ENCODE results near the gene CPPED1.

Gene CPPED1

DNA sequence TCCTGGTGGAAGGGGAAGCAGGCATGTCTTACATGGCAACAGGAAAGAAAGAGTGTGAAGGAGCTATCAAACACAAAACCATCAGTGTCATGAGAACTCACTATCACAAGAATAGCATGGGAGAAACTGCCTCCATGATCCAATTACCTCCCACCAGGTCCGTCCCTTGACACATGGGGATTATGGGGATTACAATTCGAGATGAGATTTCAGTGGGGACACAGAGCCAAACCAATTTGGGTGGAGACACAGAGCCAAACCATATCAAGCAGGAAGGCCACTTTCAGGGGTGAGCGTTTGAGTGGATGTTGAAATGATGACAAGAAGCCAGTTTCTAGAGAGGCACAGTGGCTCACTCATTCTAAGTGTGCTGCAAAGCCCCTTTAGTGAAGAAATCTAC, 143.8 kb downstream of the CPPED1 start:
- no peak for DNase-seq
- Mint-ChIP-seq H3K27me3 (no peaks in the 10 kb centered on the region), H3K4me1 (ENCODE audit: low read depth) (no peaks in the 10 kb centered on the region), H3K9me3 (peaks cover 23% of the 10 kb centered on the region), H3K4me3 (no peak overlapping the region), H3K27ac (no peak overlapping the region), H3K36me3 (ENCODE audit: low read depth) (peaks cover 25% of the 10 kb centered on the region)

- H3K36me3 Mint-ChIP-seq (ENCODE audit: low read depth): peaks cover 11% of the 10 kb centered on the region
- H3K9me3 Mint-ChIP-seq: peaks cover 23% of the 10 kb centered on the region
- H3K4me1 Mint-ChIP-seq (ENCODE audit: low read depth): no peaks in the 10 kb centered on the region
- no peak overlapping the region for H3K4me3 Mint-ChIP-seq
- no peaks in the 10 kb centered on the region for H3K27me3 Mint-ChIP-seq
- no peak for DNase-seq
- H3K27ac Mint-ChIP-seq: no peak overlapping the region
Measured at GRCh38 chr16:12658506-12658905, 145.2 kb downstream of the CPPED1 start.

DNA sequence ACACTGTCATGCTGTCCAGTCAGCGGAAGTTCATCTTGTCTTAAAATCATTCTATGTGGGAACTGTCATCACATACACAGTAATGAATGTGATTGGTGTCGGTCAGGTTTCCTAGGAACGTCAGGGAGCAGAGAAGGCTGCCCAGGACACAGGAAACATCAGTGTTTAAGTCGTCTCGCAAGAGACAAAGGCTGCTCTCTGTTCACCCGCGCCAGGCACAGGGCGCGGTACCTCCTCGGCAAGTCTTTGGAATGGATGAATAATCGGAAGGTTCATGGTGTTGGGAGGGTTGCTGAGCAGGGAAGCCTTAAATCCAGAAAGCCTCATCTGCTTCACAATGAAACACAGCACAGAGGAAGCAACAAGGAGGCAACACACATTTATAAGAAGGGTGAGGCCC, 148.2 kb downstream of the CPPED1 start:
- Mint-ChIP-seq H3K27me3 (no peaks in the 10 kb centered on the region), H3K36me3 (ENCODE audit: low read depth) (no peaks in the 10 kb centered on the region), H3K27ac (no peak overlapping the region), H3K4me3 (no peak overlapping the region), H3K9me3 (peaks cover 15% of the 10 kb centered on the region), H3K4me1 (ENCODE audit: low read depth) (no peaks in the 10 kb centered on the region)
- DNase-seq: no peak

DNA sequence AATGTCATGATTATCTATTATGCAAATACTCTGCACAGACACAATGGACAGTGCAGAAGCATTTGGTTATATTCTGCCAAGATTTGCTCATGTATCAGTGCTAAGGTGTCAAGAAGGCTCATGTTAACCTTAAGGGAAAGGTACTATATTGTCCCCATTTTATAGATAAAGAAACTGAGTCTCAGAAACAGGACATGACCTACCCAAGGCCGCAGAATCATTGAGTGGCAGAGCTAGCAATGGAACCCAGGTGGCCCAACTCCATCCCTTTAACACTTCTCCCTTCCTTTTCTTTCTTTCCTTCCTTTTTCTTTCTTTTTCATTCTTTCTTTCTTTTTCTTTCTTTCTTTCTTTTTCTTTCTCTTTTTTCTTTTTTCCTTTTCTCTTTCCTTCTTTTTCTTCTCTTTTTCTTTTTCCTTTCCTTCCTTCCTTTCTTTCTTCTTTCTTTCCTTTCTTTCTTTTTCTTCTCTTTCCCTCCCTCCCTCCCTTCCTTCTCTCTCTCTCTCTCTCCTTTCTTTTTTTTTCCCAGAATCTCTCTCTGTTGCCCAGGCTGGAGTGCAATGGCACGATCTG, 149.8 kb downstream of the CPPED1 start:
- no peak overlapping the region for H3K4me3 Mint-ChIP-seq
- no peak overlapping the region for H3K27ac Mint-ChIP-seq
- H3K27me3 Mint-ChIP-seq: no peaks in the 10 kb centered on the region
- H3K4me1 Mint-ChIP-seq (ENCODE audit: low read depth): peaks cover under 1% of the 10 kb centered on the region
- H3K36me3 Mint-ChIP-seq (ENCODE audit: low read depth): no peaks in the 10 kb centered on the region
- no peak for DNase-seq
- peaks cover 12% of the 10 kb centered on the region for H3K9me3 Mint-ChIP-seq

GRCh38 chr16:12652924-12653323, 150.8 kb downstream of the CPPED1 start:
- Mint-ChIP-seq H3K9me3 (peaks cover 8% of the 10 kb centered on the region), H3K4me1 (ENCODE audit: low read depth) (peaks cover 6% of the 10 kb centered on the region), H3K27me3 (no peaks in the 10 kb centered on the region), H3K36me3 (ENCODE audit: low read depth) (no peaks in the 10 kb centered on the region), H3K4me3 (no peak overlapping the region), H3K27ac (no peak overlapping the region)
- DNase-seq: no peak

GRCh38 chr16:12651765-12652512, 151.7 kb downstream of the CPPED1 start:
- DNase-seq: no peak
- Mint-ChIP-seq H3K27ac (no peak overlapping the region), H3K4me3 (no peak overlapping the region), H3K27me3 (no peaks in the 10 kb centered on the region), H3K36me3 (ENCODE audit: low read depth) (no peaks in the 10 kb centered on the region), H3K9me3 (peaks cover 6% of the 10 kb centered on the region), H3K4me1 (ENCODE audit: low read depth) (peaks cover 14% of the 10 kb centered on the region)

DNA sequence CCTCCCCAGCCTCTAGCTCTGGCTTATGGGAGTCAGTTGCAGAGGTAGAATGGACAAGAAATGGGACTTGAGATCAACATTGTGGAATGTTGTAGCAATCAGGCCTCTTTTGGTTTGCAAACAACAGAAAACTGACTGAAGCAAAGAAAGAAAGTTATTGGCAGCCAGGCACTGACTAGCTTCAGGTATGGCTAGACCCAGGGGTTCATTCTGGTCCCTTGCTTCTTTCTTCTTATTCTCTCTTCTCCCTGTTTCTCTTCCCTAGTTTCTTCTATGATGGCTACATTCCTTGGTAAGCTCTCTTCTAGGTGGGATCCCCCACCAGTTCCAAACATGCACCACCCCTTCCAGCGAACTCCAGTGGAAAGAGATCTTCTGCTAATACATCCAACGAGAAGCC, 154.3 kb downstream of the CPPED1 start:
- no peak overlapping the region for H3K27ac Mint-ChIP-seq
- DNase-seq: no peak
- peaks cover 6% of the 10 kb centered on the region for H3K9me3 Mint-ChIP-seq
- no peaks in the 10 kb centered on the region for H3K27me3 Mint-ChIP-seq
- no peaks in the 10 kb centered on the region for H3K36me3 Mint-ChIP-seq (ENCODE audit: low read depth)
- H3K4me3 Mint-ChIP-seq: no peak overlapping the region
- H3K4me1 Mint-ChIP-seq (ENCODE audit: low read depth): peaks cover 27% of the 10 kb centered on the region

- H3K9me3 Mint-ChIP-seq: peaks cover 10% of the 10 kb centered on the region
- H3K4me3 Mint-ChIP-seq: peak overlapping the region; percentile 63
- peaks cover 27% of the 10 kb centered on the region for H3K4me1 Mint-ChIP-seq (ENCODE audit: low read depth)
Measured at GRCh38 chr16:12646490-12647274, 157.0 kb downstream of the CPPED1 start.

DNA sequence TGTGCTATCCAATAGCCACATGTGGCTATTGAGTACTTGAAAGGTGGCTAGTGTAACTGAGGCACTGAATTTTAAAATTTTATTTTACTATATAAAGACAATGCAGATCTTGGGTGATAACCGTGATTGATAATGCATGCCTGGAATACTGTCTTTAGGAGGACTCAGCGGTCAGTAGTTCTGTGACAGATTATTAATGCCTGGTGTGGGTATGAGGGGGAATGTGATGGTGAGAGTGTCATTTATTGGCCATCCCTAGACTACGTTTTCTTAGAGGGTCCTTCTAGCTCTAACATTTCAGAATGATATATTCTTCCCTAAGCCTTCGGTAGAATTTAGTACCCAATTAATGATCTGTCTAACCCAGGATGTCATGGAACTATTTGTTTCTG, 157.6 kb downstream of the CPPED1 start:
- Mint-ChIP-seq H3K9me3 (peaks cover 10% of the 10 kb centered on the region), H3K36me3 (ENCODE audit: low read depth) (no peaks in the 10 kb centered on the region), H3K27ac (peak overlapping the region; percentile 97), H3K4me1 (ENCODE audit: low read depth) (peaks cover 27% of the 10 kb centered on the region), H3K4me3 (peak overlapping the region; percentile 63), H3K27me3 (no peaks in the 10 kb centered on the region)
- no peak for DNase-seq

More at GRCh38 chr16:12646490-12647274, 157.0 kb downstream of the CPPED1 start:
- H3K27me3 Mint-ChIP-seq: no peaks in the 10 kb centered on the region
- peak; percentile 70 for DNase-seq
- no peaks in the 10 kb centered on the region for H3K36me3 Mint-ChIP-seq (ENCODE audit: low read depth)
- H3K27ac Mint-ChIP-seq: peak overlapping the region; percentile 97

DNA sequence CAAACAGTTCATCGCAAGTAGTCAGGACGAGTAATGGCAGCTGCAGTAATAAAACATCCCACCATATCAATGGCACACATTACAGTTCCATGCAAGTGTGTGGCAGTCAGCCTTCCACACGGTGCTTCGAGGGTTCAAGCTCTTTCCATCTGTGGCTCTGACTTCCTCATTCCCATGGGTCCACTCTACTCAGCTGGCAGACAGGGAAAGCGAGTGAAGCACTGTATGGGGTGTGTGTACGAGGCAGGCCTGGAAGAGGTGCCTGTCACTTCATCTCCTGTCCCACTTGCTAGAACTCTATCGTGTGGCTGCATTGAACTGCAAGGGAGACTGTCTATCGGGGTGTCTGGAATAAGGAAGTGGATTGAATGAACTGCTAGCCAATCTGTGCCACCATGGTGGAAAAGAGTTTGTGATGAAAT, 160.6 kb downstream of the CPPED1 start:
- Mint-ChIP-seq H3K36me3 (ENCODE audit: low read depth) (no peaks in the 10 kb centered on the region), H3K9me3 (peaks cover 7% of the 10 kb centered on the region), H3K27ac (no peak overlapping the region), H3K4me3 (no peak overlapping the region), H3K4me1 (ENCODE audit: low read depth) (peaks cover 21% of the 10 kb centered on the region), H3K27me3 (no peaks in the 10 kb centered on the region)
- no peak for DNase-seq

GRCh38 chr16:12639044-12639443, 164.6 kb downstream of the CPPED1 start:
- peaks cover 3% of the 10 kb centered on the region for H3K9me3 Mint-ChIP-seq
- DNase-seq: no peak

GRCh38 chr16:12637002-12637401, 166.7 kb downstream of the CPPED1 start:
- Mint-ChIP-seq H3K4me3 (no peak overlapping the region), H3K27me3 (no peaks in the 10 kb centered on the region), H3K27ac (no peak overlapping the region), H3K36me3 (ENCODE audit: low read depth) (no peaks in the 10 kb centered on the region), H3K4me1 (ENCODE audit: low read depth) (no peaks in the 10 kb centered on the region), H3K9me3 (no peaks in the 10 kb centered on the region)
- DNase-seq: no peak

More at GRCh38 chr16:12639044-12639443, 164.6 kb downstream of the CPPED1 start:
- H3K27me3 Mint-ChIP-seq: no peaks in the 10 kb centered on the region
- no peaks in the 10 kb centered on the region for H3K4me1 Mint-ChIP-seq (ENCODE audit: low read depth)
- no peaks in the 10 kb centered on the region for H3K36me3 Mint-ChIP-seq (ENCODE audit: low read depth)
- H3K4me3 Mint-ChIP-seq: no peak overlapping the region
- no peak overlapping the region for H3K27ac Mint-ChIP-seq

GRCh38 chr16:12629271-12629670, 174.4 kb downstream of the CPPED1 start:
- H3K9me3 Mint-ChIP-seq: no peaks in the 10 kb centered on the region
- DNase-seq: no peak
- peaks cover 12% of the 10 kb centered on the region for H3K4me1 Mint-ChIP-seq (ENCODE audit: low read depth)
- peaks cover 4% of the 10 kb centered on the region for H3K27me3 Mint-ChIP-seq
- H3K4me3 Mint-ChIP-seq: no peak overlapping the region
- no peaks in the 10 kb centered on the region for H3K36me3 Mint-ChIP-seq (ENCODE audit: low read depth)
- H3K27ac Mint-ChIP-seq: no peak overlapping the region

GRCh38 chr16:12628536-12628935, 175.2 kb downstream of the CPPED1 start:
- peaks cover 4% of the 10 kb centered on the region for H3K27me3 Mint-ChIP-seq
- no peaks in the 10 kb centered on the region for H3K9me3 Mint-ChIP-seq
- H3K4me1 Mint-ChIP-seq (ENCODE audit: low read depth): peaks cover 12% of the 10 kb centered on the region
- no peak overlapping the region for H3K27ac Mint-ChIP-seq
- H3K36me3 Mint-ChIP-seq (ENCODE audit: low read depth): no peaks in the 10 kb centered on the region
- H3K4me3 Mint-ChIP-seq: no peak overlapping the region
- no peak for DNase-seq

DNA sequence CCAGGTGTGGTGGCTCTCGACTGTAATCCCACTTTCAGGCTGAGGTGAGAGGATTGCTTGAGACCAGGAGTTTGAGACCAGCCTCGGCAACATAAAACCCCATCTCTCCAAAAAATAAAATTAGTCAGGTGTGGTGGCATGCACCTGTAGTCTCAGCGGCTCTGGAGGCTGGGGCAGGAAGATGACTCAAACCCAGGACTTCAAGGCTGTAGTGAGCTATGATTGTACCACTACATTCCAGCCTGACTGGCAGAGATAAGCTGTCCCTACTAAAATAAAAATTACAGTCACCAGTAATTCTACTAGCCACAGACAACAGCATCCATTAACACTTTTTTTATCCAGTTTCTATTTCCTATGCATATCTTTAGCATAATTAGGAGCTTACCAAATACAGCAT, 176.3 kb downstream of the CPPED1 start:
- no peak for DNase-seq
- H3K36me3 Mint-ChIP-seq (ENCODE audit: low read depth): no peaks in the 10 kb centered on the region
- H3K27me3 Mint-ChIP-seq: peaks cover 4% of the 10 kb centered on the region
- no peaks in the 10 kb centered on the region for H3K9me3 Mint-ChIP-seq
- H3K4me3 Mint-ChIP-seq: no peak overlapping the region
- peaks cover 12% of the 10 kb centered on the region for H3K4me1 Mint-ChIP-seq (ENCODE audit: low read depth)
- no peak overlapping the region for H3K27ac Mint-ChIP-seq
